HUES64 (cell line): ENCODE results near the gene KLHL29.

Experiments
- H3K27ac ChIP-seq: 2 replicates; pipeline ENCODE4 v1.7.0; 2013; ENCODE audit warnings: low read depth, low read length, inconsistent platforms
- H3K27me3 ChIP-seq: 2 replicates; pipeline ENCODE4 v1.6.1; 2013; ENCODE audit warnings: mild to moderate bottlenecking, low read length; ENCODE audit not compliant: insufficient read depth
- H3K36me3 ChIP-seq: 2 replicates; pipeline ENCODE4 v1.6.1; 2013; ENCODE audit warnings: mild to moderate bottlenecking, low read length; ENCODE audit not compliant: insufficient read depth
- H3K4me1 ChIP-seq: 2 replicates; pipeline ENCODE4 v1.6.1; 2013; ENCODE audit warnings: mild to moderate bottlenecking, low read length, moderate library complexity; ENCODE audit not compliant: insufficient read depth
- H3K4me3 ChIP-seq: 2 replicates; pipeline ENCODE4 v1.5.1; 2013; ENCODE audit warnings: mild to moderate bottlenecking, low read length, moderate library complexity
- H3K9ac ChIP-seq: 2 replicates; pipeline ENCODE4 v1.6.1; 2013; ENCODE audit warnings: mild to moderate bottlenecking, low read depth, low read length
- H3K9me3 ChIP-seq: 2 replicates; pipeline ENCODE4 v1.6.1; 2013; ENCODE audit warnings: low read depth, low read length; ENCODE audit not compliant: insufficient read depth
- WGBS: fragments of 150-250, 120-280 bp; methylation state at CpG from one replicate; pipeline ENCODE4 v1.1.7; 2013; ENCODE audit warnings: missing lambda C conversion rate; 5-methylcytosine and 5-hydroxymethylcytosine counted together

Gene KLHL29

DNA sequence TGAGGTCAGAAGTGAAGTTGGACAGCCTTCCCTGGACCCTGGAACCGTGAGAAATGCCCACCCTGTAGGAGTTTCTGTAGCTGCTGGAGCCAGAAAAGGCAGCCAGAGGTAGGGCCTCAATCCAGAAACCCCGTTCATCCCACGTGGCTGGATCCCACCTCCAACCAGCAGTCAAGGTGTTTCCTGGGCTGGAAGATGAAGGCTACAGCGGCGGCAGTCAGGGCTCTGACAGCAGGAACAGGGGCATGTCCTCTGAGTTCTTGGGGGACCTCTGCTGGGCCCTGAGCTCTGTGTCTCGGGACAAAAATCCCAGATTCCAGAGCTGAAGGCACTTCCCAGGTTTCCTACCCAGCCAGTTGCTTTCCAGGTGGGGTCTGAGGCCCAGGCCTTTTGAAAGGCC lies 218.2 kb downstream of the KLHL29 start:
- Histone ChIP-seq H3K4me1 (peaks cover 2% of the 10 kb centered on the region), H3K9me3 (peaks cover 8% of the 10 kb centered on the region), H3K4me3 (no peak overlapping the region), H3K36me3 (no peaks in the 10 kb centered on the region), H3K27ac (no peak overlapping the region), H3K9ac (no peak overlapping the region), H3K27me3 (no peaks in the 10 kb centered on the region)
- WGBS = 90% methylated on average over 6 of the region's 6 CpGs

DNA sequence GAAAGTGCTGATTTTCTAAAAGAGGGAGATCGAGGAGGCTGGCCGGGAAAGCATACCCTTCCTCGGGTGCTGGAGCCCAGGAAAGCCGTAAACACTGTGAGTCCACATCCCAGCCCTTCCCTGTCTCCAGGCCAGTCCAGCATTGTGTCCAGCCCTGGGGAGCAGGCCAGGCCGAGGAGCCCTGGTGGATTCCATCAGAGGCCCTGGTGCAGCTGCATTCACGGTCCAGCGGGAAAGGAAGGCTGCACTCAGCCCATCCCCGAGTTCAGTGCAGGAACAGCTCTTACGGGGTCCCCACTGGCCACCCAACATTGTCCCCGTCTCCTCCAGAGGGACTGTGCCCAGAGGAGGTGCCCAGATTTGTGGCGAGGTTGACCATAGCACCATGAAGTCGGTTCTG lies 218.6 kb downstream of the KLHL29 start:
- Histone ChIP-seq H3K27me3 (no peaks in the 10 kb centered on the region), H3K9me3 (peaks cover 8% of the 10 kb centered on the region), H3K36me3 (no peaks in the 10 kb centered on the region), H3K9ac (no peak overlapping the region), H3K4me3 (no peak overlapping the region), H3K27ac (no peak overlapping the region), H3K4me1 (peaks cover 6% of the 10 kb centered on the region)
- WGBS = 93% methylated on average over 12 of the region's 12 CpGs

DNA sequence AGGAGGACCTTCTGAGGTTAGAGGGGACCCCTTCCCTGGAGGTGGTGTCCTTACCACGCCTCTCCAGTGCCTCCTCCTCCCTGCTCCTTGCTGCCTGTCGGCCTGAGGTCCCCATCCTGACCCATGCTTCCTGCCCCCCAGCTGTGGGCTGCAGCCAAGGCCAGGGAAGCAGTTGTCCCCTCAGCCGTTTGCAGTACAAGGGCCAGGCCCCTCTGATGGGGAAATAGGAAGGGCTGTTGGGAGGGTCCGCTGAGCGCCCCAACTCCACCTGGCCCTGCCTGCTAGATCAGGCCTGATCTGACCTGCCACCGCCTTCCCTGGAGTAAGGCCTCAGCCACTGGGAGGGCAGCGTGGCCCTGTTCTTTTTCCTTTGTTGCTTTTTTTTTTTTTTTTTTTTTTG lies 219.8 kb downstream of the KLHL29 start:
- H3K27me3 ChIP-seq = no peaks in the 10 kb centered on the region
- peaks cover 14% of the 10 kb centered on the region for H3K4me1 ChIP-seq
- peaks cover 8% of the 10 kb centered on the region for H3K9me3 ChIP-seq
- H3K27ac ChIP-seq = no peak overlapping the region
- no peaks in the 10 kb centered on the region for H3K36me3 ChIP-seq
- no peak overlapping the region for H3K4me3 ChIP-seq
- no peak overlapping the region for H3K9ac ChIP-seq
- 92% methylated on average over 7 of the region's 7 CpGs for whole genome bisulfite sequencing

DNA sequence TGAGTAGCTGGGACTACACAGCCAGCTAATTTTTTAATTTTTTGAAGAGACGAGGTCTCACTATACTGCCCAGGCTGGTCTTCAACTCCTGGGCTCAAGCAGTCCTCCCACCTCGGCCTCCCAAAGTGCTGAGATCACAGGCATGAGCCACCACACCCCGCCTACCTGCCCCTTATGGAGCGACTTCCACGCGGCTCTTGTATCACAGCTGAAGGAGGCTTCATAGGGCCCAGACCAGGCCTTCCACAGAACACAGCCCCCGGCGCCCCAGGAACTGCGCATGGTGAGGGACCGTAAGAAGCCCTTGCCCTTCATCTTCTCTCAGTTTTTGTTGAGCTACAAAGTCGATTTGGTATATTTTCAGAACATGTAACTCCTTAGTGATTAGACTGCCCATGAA lies 220.3 kb downstream of the KLHL29 start:
- Histone ChIP-seq H3K4me3 (no peak overlapping the region), H3K36me3 (no peaks in the 10 kb centered on the region), H3K9ac (no peak overlapping the region), H3K4me1 (peaks cover 14% of the 10 kb centered on the region), H3K9me3 (peaks cover 8% of the 10 kb centered on the region), H3K27me3 (no peaks in the 10 kb centered on the region), H3K27ac (no peak overlapping the region)
- 91% methylated on average over 11 of the region's 11 CpGs for WGBS

DNA sequence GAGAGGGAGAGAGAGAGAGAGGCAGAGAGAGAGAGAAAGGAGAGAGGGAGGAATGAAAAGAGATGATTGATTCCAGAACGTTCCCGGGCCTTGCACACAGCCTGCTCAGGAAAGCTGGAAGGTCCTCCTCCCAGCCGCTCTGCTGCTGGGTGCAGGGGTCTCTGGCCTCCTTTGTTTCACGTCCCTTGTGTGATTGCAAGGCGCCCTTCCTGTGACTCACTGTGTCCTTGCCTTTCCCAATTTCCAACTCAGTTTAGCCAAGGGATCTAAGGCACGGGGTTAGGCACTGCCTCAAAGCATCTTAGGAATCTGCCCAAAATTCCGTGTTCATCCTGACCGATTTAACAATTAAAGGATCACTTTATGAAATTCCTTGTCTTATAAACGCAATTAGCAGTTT lies 221.2 kb downstream of the KLHL29 start:
- 87% methylated on average over 9 of the region's 9 CpGs for WGBS
- H3K27me3 ChIP-seq = no peaks in the 10 kb centered on the region

DNA sequence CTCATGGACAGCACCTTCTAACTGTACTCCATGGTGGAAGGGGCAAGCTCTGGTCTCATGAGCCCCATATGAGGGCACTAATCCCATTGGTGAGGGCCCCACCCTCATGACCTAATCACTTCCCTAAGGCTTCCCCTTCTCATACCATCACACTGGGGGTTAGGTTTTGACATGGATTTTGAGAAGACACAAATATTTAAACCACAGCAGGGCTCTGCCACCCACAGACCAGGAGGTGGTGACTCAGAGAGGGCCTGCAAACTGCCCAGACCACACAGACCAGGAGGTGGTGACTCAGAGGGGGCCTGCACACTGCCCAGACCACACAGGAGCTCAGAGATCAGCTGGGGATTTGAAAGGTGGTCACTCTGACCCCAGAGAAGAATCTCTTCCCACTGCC lies 222.0 kb downstream of the KLHL29 start:
- Histone ChIP-seq H3K9me3 (peaks cover 18% of the 10 kb centered on the region), H3K4me1 (peaks cover 14% of the 10 kb centered on the region), H3K9ac (no peak overlapping the region), H3K36me3 (no peaks in the 10 kb centered on the region), H3K4me3 (no peak overlapping the region), H3K27ac (peak overlapping the region; percentile 67; the same call in 1 of the 2 replicates), H3K27me3 (no peaks in the 10 kb centered on the region)

More for the DNA sequence above, 221.2 kb downstream of the KLHL29 start:
- H3K9me3 ChIP-seq = peaks cover 10% of the 10 kb centered on the region
- no peak overlapping the region for H3K4me3 ChIP-seq
- no peak overlapping the region for H3K9ac ChIP-seq
- H3K4me1 ChIP-seq = peaks cover 14% of the 10 kb centered on the region
- H3K27ac ChIP-seq = no peak overlapping the region
- H3K36me3 ChIP-seq = no peaks in the 10 kb centered on the region

DNA sequence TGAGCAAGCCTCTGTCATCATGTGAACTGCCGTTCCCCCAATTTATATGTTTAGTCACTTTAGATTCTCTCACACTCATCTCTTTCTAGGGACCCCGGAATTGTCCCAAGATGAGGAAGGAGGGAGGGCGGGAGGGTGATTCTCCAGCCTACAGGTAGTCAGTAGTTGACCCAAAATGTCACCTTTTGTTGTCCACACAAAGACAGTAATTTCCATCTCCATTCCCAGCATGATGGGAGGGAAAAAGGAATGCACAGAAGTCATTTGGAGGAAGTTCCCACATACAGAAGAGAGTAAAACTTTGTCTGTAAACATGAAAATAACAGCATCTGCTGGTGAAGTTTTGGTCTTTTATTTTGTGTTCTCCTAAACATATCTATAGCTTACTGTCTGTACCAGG lies 222.9 kb downstream of the KLHL29 start:
- Histone ChIP-seq H3K4me3 (peak overlapping the region; percentile 5; the same call in 1 of the 2 replicates), H3K27me3 (no peaks in the 10 kb centered on the region), H3K27ac (peak overlapping the region; percentile 87; the same call in 1 of the 2 replicates), H3K36me3 (no peaks in the 10 kb centered on the region), H3K9me3 (peaks cover 21% of the 10 kb centered on the region), H3K4me1 (peaks cover 14% of the 10 kb centered on the region), H3K9ac (no peak overlapping the region)
- 83% methylated on average over 1 of the region's 3 CpGs for WGBS

DNA sequence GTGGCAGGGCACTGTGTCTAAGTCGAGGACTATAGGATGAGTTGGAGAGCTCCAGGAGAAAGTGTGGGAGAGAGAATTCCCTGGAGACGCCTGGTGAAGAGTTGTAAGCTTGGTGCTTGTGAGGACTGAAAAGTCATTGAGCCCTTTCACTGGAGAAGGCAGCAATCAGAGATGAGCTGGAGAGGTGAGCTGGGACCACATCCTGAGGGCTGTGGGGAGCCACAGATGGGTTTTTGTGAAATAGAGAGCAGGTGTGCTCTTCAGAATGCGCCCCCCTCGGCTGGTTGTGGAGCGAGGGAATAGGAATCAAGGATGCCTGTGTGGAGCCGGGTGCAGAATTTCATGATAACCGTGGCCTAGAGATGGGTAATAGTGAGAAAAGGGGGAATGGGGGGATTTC lies 224.3 kb downstream of the KLHL29 start:
- H3K9ac ChIP-seq = no peak overlapping the region
- WGBS = 90% methylated on average over 7 of the region's 7 CpGs

DNA sequence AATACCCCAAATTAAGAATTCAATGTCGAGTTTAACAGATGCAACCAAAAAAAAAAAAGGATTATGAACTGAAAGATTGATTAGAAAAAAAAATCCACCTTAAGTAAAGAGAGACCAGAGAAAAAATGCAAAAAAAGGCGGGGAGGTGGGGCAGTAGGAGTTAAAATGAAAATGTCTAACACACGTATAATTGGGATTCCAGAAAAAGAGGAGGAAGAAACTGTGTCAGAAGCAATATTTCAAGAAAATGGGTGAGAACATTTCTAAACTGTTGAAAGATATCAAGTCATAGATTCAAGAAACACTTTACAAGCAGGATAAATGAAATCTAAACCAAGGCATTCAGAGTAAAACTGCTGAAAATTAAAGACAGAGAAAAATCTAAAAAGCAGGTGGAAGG lies 226.9 kb downstream of the KLHL29 start:
- Histone ChIP-seq H3K9ac (no peak overlapping the region), H3K36me3 (no peaks in the 10 kb centered on the region), H3K9me3 (peaks cover 15% of the 10 kb centered on the region), H3K4me1 (peaks cover 20% of the 10 kb centered on the region), H3K27ac (no peak overlapping the region), H3K4me3 (no peak overlapping the region), H3K27me3 (no peaks in the 10 kb centered on the region)
- WGBS = 97% methylated on average over 2 of the region's 3 CpGs

More for the DNA sequence above, 224.3 kb downstream of the KLHL29 start:
- Histone ChIP-seq H3K4me3 (no peak overlapping the region), H3K4me1 (peaks cover 14% of the 10 kb centered on the region), H3K9me3 (peaks cover 21% of the 10 kb centered on the region), H3K27ac (peak overlapping the region; percentile 44; the same call in 1 of the 2 replicates), H3K36me3 (no peaks in the 10 kb centered on the region), H3K27me3 (no peaks in the 10 kb centered on the region)

DNA sequence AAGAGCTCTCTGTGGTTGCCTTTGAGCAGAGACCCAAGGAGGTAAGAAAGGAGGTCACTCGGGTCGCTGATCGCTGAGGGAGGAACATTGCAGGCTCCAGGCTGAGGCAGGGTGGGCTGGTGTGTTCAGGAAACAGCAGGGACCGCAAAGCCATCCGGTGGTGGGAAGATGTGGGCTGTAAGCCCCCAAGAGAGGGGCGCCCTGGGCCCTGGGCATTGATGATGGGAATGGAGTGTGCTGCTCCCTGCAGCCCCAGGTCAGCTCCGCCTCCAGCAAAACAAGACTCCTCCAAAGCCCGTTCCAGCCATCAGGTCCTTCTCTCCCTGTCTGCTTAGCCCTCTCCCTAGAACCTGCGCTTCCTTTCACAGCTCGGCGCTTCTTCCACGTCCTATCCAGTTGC lies 229.7 kb downstream of the KLHL29 start:
- no peak overlapping the region for H3K9ac ChIP-seq
- H3K4me1 ChIP-seq = 0 out of 2 replicates have a peak, but pooled peaks cover 6% of the 10 kb centered on the region
- 79% methylated on average over 12 of the region's 12 CpGs for WGBS
- H3K4me3 ChIP-seq = no peak overlapping the region
- no peaks in the 10 kb centered on the region for H3K36me3 ChIP-seq
- peaks cover 14% of the 10 kb centered on the region; the same call in 1 of the 2 replicates for H3K9me3 ChIP-seq
- no peak overlapping the region for H3K27ac ChIP-seq
- no peaks in the 10 kb centered on the region for H3K27me3 ChIP-seq

DNA sequence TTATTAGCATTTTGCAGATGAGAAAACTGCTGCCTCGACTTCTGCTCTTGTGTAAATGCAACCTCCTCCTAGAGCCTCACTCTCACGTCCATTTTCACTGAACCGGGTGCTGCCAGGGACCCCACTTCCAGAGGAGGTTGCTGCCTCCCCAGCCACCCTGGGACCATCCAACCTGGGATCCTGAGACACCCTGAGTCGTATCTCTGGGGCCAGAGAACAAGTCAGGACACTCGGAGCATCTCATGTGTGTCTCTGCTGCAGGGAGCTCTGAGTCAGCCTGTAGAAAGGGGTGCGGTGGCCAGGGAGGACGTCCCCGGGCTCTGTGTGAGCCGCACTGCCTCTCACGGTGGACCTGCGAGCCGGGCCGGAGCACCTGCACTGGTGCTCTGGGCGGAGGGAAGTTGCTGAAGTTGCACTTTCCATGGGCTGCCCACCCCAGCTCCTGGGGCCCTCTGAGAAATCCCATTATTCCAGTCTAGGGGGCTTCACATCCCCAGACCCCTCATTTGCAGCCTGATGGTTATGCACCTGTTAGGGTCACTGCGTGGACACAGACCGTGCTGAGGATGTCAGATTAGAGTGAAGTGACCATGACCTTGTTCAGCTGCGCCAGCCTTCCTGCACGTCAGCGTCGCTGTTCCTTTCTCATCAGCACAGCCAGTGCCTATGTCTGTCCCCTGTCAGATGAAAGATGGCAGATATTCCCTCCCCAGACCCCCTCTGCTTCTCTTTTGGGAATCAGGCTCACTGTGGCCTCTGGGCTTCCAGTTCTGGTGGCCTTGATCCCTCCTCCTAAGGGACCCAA lies 230.4 kb downstream of the KLHL29 start:
- H3K9ac ChIP-seq = no peak overlapping the region
- 88% methylated on average over 20 of the region's 20 CpGs for WGBS
- no peak overlapping the region for H3K4me3 ChIP-seq
- H3K36me3 ChIP-seq = no peaks in the 10 kb centered on the region
- H3K27ac ChIP-seq = no peak overlapping the region
- 0 out of 2 replicates have a peak, but pooled peaks cover 6% of the 10 kb centered on the region for H3K4me1 ChIP-seq
- peaks cover 14% of the 10 kb centered on the region; the same call in 1 of the 2 replicates for H3K9me3 ChIP-seq
- no peaks in the 10 kb centered on the region for H3K27me3 ChIP-seq
